ENCODE measurements around the gene KIRREL3.

Gene KIRREL3

DNA sequence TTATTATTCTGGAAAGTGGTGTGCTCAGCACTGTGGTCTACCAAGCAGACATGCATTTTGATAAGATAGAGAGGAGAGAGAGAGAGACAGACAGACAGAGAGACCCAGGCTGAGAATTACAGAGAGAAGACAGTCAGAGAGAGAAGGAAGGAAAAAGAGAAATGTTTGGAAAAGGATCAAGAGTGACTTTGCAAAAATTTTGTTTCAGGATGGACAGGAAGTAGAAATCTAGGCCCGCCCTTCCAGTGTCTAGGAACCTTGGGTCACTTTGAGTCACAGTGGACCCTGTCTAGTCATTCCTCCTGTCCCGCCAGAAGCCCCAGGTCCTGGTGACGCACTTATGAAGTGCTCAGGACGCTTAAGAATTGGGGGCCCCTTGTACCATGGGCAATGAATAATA lies 478.4 kb downstream of the KIRREL3 start:
- DNase-seq = no peak

DNA sequence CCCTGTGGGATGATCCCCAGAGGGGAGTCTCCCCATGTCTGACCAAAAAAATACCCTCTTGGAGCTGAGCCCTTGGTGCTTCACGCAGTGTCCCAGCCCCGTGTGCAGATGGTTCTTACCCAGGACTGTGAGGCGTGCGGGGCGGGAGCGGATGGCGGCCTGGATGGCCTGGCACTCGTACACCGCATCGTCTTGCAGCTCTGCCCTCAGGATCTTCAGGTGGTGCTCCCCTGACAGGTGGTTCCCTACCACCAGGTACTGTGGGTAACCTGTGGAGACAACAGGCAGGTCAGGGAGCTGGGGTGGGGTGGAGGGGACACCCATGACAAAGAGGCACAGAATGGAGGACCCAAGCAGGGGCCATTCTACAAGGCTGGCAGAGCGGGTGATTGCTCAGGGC lies 479.4 kb downstream of the KIRREL3 start:
- DNase-seq = no peak

DNA sequence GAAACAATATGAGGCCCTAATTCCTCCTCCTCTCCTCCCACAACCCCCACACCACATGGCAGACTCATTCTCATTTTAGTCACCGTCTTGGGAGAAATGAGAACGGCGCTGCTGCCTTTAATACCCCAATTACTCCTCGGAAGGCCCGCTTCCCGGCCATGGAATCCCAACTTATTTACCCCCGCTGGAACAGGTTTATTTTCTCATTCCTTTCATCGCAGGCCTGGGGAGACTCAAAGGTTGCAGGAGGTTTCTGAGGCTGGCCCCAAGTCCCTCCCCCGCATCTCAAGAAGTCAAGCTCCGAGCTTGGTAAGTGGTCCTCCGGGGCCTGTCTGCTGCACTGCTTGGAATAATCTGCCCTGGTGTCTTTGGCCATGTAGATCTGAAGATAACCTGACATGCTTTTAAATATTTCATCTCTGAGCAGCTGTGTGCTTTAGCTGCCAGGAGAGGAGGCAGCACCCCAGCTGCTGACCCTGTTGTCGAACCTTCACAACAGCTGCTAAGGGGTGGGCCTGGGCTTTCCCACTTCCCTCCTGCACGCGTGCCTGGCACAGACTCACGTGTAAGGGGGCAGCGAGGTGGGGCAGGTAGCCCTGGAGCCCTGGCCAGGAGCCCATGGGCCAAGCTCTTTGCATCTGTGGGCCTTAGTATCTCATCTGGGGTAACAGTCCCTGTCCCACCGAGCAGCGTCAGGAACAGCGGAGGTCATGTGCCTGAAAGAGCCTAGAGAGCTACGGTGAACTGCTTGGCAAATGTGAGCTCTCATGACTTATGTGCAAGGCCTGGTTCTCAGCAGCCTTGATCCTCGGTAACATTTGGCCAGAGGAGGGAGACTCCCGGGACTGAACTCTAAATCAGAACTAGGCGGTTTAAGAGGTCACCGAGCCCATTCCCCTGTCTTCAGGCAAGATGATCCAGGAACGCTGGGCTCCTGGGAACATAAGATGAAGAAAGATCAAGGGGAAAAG lies 480.5 kb downstream of the KIRREL3 start:
- DNase-seq = no peak

DNA sequence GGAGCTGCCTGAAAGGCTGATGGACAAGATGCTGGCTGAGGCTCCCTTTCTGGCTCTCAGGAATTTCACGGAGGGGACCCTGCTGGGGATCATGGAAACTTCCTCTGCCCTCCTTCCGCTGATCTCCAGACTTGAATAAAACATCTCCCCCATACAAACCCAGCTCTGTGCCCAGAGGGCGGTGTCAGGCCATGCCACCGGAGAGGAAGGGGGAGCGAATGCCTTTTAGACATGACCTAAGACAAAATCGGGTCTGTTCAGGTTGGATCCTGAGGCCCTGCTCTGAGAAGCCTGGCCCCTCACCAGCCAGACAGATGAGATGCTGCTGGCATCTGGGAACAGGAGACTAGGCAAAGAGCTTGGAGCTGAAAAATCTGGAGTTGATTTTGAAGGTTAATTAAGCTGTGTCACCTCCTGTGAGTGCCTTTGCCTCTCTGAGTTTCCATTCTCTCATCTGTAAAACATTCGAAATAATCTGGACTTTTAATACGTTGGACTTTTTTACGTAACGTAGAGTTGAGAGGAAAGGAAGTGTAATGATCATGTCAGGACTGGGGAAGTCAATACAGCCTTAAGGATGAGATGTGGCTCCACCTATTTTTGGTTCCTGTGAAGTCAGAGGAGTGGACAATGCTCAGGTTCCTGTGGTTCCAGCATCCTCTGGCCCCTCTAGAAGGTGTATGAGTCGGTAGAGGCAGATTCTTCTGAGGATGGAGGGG lies 481.4 kb downstream of the KIRREL3 start:
- no peak for DNase-seq

DNA sequence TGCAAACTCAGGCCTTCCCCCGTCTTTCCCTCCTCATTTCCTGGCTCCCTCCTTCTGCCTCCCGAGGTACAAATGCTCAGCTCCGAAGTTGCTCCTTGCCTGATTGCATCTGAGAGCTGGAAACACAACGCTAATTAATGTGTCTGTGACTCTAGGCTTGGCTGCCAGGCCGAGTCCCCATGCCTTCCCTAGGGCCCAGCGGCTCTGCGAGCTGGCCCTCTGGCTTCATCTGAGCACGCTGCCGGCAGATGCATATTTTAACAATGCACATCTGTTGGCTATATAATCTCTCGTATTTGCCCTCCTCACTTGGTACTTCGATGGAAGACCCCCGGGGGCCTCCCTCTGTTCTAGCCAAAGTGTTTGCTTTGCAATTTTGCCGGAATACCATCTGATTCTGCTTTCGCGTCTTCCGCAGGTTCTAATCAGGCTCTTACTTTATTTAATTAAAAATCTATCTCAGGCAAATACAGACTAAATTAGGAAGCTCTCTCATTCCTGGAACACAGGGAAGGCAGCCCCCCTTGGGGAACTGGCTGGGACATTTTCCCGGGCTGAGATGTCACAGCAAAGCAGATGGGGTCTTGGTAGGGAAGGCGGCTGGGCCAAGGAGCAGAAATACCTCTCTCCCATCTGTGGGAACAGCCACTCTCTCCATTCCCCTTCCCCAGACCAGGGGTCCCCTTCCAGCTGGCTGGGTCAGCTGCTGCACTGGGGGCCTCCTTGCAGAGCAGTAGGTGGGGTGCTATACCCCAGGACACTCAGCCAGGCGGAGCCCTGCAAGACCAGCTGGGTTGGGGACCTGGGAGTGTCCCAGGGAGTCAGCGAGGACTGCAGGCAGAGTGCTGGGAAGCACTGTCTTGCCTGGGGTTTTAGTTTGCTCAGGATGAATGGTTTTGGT lies 482.2 kb downstream of the KIRREL3 start:
- DNase-seq = no peak

DNA sequence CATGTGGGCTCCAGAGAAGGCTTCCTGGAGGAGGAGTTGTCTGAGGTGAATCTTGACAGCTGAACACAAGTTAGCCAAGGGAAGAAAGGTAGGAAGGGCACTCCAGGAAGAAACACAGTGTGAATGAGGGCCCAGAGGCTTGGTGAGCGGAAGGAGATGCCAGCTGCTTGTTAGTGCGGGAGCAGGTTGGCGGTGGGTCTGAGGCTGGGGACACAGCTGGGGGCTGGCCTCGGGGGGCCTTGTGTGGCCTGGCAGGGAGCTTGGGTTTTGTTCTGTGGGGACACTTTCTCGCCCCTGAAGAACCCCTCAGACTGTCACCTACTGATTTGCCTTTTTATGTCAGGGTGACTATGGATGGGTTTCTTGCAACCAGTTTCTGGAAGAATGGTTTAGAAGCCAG lies 485.1 kb downstream of the KIRREL3 start:
- no peak for DNase-seq

DNA sequence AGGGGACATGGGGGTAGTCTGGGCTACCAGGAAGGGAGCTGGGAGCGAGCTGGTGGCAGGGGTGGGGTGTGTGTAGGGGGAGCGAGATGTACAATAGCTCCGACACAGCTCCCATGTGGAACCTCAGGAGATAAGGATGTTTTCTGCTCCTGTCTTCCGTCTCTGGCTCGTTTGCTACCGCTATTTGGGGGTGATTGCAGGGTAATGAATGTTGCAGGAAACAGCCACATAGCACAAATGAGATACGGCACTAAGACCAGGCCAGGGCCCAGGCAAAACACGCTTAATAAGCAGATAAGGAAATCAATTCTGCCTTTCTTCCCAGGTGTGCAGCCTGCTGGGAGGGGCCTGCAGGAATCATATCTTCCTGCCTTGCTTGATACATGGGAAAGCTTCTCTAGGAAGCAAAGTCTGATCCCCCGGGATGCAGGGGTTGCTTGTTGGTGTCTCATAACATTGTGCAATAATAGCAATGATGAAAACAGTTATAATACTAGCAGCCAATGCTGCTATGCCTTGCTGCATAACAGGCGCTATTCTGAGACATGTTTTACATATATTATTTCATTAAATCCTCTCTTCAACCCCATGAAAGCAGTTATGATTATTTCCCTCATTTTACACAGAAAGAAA lies 486.4 kb downstream of the KIRREL3 start:
- DNase-seq = no peak

DNA sequence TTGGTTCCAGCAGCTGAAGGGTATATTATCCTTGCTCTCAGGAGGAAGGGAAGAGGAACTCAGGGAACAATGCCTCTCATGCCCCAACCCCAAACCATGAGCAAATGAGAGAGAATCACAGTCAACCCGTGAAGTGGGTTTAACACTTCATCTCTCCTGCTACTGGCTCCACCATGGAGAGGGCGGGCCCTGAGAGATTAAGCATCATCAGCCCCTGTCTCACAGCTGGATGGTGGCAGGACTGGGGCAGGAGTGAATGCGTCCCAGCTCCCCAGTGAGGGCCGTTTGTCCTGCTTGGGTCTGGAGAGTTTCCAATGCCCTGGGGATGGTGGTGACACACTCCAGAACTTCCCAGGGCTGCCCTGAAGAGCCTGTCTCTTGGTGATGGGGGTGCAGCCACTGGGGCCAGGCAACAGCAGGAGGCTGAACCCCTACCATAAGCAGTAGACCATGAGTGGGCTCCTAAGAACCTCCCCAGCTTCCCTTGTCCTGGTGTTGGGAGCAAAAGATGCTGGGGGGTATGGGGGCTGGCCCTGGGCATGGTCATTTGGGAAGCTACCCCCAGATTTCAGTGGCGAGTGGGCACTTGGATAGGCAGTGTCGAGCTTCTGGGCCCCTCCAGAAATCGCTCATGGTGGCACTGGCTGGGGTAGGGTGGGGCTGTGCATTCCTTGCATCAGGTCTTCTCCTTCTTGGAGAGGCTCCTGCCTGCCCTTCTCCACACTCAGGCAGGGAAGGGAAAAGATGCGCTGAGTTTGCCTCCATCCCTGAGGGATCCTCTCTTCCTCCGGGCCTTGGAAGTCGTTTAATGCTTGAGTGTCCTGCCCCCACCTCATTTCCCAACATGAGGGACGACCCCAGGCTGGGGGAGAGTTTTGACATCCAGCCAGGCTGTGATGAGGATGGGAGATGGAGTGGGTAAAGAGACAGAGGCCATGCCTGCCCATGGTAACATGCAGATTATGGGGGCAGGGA lies 487.5 kb downstream of the KIRREL3 start:
- DNase-seq = no peak

DNA sequence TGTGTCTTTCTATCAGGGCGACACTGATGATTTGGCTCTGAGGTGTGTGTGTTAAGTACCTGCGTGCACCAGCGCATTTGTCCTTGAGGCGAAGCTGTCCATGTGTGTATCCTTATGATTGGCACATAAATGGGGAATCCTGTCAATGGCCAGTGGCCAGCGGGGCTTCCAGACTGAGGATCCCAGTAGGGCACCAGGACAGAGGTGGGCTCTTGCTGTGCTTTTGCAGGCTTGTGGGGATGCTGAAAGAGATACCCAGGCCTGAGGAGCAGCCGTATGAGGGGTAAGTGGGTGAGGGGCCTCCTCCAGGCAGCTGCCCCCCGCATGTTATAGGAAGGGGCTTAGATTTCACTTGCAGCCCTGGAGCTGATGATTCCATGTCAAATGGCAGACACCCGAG lies 488.3 kb downstream of the KIRREL3 start:
- no peak for DNase-seq

DNA sequence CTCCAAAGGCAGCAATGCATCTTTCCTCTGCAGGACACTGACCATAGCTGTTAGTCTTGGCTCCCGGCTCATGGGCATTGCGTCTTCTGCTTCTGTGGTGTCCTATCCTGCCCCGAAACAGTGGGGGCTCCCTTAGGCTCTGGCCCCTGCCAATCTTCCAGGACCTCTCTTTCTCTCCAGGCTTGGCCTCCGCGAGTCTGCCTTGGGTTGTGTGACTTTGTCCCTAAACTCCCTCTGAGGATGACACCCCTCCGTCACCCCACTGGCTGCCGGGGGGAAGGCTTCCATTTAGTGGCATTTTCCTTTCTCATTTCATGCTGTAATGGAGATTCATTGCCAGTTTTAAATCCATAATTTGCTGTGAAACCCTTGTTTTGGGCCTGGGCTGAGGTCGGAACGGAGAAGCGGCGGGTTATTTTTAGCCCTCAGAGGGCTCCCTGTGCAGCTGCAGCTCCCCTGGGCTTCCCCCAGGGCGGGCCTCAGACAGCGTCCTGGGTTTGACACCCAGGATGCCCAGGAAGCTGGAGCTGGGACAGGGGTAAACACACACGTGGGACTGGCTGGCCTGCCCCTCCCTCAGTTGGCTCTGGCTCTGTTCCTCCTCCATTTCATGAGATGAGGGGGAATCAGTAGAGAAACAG lies 489.0 kb downstream of the KIRREL3 start:
- no peak for DNase-seq

DNA sequence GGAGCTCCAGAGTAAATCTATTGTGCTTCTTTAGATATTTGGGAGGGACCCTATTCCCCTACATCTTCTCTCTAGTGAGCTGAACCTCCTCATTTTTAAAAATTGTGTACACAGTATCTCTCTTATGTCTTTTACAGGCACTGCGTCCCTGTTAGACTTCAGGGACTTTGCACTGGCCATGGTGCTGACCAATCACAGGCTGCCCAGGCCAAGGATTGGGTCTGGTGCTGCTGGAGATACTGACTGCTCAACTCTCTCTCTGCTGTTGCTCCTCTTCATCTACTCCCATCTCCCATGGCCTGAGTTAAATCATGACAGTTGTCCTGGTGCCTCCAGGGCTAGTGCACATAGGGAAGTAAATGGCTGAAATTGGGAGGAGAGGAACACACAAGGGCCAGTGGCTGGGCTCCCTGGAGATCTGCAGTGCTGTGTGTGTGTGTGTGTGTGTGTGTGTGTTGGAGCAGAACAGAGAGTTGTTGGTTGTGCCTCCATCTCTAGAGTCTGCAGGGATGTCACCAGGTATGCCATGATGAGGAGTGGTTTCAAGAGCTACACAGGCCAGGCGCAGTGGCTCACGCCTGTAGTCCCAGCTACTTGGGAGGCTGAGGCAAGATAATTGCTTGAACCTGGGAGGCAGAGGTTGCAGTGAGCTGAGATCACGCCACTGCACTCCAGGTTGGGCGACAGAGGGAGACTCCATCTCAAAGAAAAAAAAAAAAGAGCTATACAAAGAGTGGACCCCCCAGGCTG lies 489.8 kb downstream of the KIRREL3 start:
- no peak for DNase-seq

DNA sequence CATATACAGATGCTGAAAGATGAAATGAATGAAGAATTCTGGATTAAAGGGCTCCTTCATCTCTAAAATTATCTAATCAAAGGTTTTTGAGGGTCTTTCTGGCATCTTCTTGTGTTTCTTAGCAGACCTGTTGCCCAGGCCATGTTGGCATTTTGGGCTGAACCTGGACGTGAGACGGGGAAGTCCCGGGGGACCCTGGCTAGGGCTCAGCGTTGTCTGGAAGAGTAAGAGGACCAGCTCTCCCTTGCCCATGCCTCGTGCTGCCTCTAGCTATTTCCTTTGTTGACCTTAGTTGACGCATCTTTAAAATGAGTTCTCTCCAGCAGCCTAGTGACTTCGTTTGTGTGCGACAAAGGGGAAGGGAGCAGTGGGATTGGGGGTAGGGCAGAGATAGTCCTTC lies 492.9 kb downstream of the KIRREL3 start:
- no peak for DNase-seq

DNA sequence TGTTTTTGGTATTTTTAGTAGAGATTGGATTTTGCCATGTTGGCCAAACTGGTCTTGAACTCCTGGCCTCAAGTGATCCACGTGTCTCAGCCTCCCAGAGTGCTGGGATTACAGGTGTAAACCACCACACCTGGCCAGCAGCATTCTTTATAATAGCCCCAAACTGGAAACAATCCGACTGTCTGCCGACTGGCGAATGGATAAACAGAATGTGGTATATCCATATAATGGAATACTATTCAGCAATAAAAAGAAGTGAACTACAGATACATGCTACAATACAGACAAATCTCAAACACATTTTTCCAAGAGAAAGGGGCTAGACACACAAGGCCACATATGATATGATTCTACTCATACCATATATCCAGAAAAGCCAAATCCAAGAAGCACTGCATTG lies 493.8 kb downstream of the KIRREL3 start:
- DNase-seq = no peak

DNA sequence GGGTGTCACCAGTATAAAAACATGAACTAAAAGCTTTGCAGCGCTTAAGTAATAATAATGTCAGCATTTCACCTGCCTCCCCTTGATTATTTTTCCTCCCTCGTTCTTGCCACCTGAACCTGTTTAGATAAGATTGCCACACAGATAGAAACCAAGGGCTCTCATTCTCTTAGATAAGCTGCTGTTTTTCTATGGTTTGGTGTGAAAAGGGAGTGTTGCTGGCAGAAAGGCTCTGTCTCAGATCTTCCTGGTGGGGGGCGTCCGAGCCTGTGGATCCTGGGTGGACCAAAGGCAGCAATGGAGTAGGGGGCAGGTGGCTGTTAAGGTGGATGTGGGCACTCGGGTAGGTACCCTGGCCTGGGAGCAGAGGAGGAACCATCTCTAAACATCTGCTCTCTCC lies 497.6 kb downstream of the KIRREL3 start:
- DNase-seq = no peak

DNA sequence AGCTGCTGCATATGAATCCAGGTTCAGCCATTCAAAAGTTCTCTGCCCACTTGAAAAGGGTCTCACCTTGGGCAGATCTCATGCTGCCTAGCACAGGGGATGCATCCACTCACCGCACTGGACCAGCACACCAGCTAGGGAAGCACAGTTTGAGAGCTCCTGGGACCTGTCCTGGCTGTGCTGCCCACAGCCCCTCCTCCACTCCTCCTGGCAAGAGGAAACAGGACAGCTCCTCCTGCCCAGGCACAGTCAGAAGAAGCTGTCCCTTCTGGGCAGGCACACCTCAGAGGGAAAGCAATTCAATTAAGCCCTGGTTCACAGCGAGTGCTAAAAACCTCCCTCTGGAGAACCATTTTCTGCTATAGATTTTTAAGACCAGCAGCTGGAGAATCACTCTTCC lies 498.4 kb downstream of the KIRREL3 start:
- DNase-seq = no peak

DNA sequence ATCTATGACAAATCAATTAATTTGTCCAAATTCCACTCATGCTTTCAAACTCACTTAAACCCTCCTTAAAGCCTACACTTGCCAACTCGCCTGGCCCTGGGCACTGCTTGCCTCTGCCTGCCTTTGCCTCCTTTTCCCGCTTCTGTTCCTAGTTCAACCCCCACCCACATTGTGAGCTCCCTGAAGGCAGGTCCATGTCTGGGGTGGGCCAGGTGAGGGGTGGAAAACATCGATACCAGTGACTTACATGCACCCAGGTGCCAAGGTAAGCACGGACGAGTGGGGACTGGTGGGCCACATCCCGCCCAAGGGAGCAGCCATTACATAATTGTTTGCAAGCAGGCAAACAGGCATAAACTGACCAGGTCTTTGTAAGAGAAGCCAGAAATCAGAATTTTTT lies 498.9 kb downstream of the KIRREL3 start:
- no peak for DNase-seq

DNA sequence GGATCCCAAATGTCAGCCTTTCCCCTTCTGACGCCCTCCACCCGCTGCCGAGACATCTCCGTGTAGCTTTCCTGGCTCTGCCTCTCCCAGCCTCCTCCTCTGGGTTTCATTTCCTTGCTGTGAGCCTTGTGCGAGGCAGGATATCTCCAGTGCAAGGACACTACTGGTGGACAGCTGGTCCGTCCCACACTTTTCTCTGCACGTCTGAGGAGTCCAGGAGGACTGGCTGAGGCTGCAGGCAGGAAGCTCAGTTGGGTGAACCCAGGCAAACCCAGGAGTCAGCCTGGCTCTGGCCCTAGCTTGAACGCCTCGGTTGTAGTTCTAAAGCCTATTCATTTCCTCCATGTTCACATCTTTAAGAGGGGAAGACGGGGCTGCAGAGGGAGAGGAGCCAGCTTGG lies 499.6 kb downstream of the KIRREL3 start:
- DNase-seq = no peak

DNA sequence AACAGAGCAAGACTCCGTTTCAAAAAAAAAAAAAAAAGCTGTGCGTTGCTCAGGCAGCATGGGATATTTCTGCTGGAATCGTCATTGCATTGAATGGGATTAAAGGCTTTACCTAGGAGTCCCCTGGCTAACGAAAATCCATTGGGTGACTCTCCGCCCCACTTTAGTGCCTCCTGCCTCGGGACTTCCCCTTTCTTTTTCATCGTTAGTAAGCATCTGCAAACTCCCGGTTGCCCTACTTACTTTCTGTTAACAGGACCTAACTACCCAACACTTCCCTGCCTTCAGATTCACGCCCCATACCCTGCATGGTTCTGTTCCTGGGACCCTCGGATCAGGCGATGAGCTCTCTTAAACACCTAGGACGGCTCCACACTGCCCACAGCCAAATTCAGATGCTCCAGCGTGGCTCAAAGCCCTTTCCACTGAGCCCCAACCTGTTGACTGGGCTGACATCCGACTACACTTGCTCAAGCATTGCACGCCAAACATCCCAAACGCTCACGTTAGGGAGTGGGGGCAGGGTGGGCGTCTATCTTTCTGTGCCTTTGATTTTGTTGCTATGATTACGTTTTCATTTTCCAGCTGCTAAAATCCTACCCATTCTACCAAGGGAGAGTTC lies 501.3 kb downstream of the KIRREL3 start:
- DNase-seq = no peak

DNA sequence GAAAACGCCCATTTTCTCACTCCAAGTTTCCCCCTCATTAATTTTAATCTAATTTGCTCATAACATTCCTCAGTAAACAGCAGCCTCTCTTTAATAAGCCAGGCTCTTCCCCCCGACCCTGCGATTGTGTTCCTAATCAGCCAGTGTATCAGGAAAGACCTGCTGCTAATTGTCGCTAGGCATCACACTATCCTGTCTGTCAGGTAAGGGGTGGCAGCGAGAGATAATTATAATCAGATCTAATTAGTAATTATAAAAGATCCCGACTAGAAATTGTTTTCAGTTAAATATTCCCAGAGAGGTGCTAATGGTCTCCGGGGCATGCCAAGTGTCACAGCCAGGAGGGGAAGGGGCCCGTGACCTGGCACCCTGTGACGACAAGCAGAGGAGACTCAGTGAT lies 502.3 kb downstream of the KIRREL3 start:
- DNase-seq = no peak
